Prostate gland (tissue), 2 donors: Measurements from ENCODE around the gene C2CD4C. TPM values are rescaled to one million over a fixed set of nuclear protein-coding genes. Genes with fewer than 3 reads are reported as not detected.
"Not testable (repeated sequence)": the region's sequence is repeated elsewhere in the genome, so short reads cannot be mapped to it uniquely, and the experiment has no call there.

ENCODE experiments used
- DNase-seq: peaks from one replicate; pipeline ENCODE4 v3.0.0-alpha.2; 2019; ENCODE audit warnings: low spot score
- H3K27ac ChIP-seq, 2 donors: fragments of 200-600 bp; sonication (generic); 2 replicates each; pipeline ENCODE4 v1.5.1; 2017 to 2019
- H3K27me3 ChIP-seq: fragments of 200-600 bp; sonication (generic); replicated peaks from 2 replicates; pipeline ENCODE4 v1.5.1; 2019; ENCODE audit not compliant: insufficient read depth
- H3K36me3 ChIP-seq, 2 donors: fragments of 200-600 bp; sonication (generic); 1 replicate in 1 of 2; 2 replicates in 1 of 2; pipeline versions ENCODE4 v1.5.1 to v1.8.1; 2017 to 2019
- H3K4me1 ChIP-seq: fragments of 200-600 bp; sonication (generic); replicated peaks from 2 replicates; pipeline ENCODE4 v1.5.1; 2019
- H3K4me3 ChIP-seq, 2 donors: fragments of 200-600 bp; sonication (generic); 2 replicates each; pipeline ENCODE4 v1.5.1; 2017 to 2019
- H3K9me3 ChIP-seq: fragments of 200-600 bp; sonication (generic); 2 replicates; pipeline ENCODE4 v1.5.1; 2017
- POLR2A ChIP-seq: fragments of 450-650 bp; IDR thresholded peaks from one replicate; pipeline ENCODE4 v1.6.1; 2016; ENCODE audit warnings: antibody characterized with exemption, mild to moderate bottlenecking
- POLR2AphosphoS5 ChIP-seq: sonication (generic); formaldehyde crosslinking; IDR thresholded peaks from one replicate; pipeline ENCODE4 v1.6.1; 2017; ENCODE audit warnings: antibody characterized with exemption
- WGBS: methylation state at CpG from one replicate; pipeline ENCODE4 v1.1.5; 2018; 5-methylcytosine and 5-hydroxymethylcytosine counted together
- intact Hi-C: fragments of 100-400 bp; cut with DNase I; formaldehyde crosslinking; loops from one replicate; pipeline ENCODE4 v1.14.2; 2022
- total RNA-seq, 2 donors: library from RNA; depleted of rRNA; stranded (reverse); fragments of >200 nt; gene quantifications; one replicate each; pipeline ENCODE4 v1.1.0, GENCODE V29; 2016
- TF ChIP-seq, protein P1 (sequence below), 4 experiments: fragments of 200-600 bp in 2 of 4; fragments of 450-650 bp in 2 of 4; sonication (generic) in 2 of 4; IDR thresholded peaks; 1 replicate in 3 of 4; 2 replicates in 1 of 4; pipeline ENCODE4 v1.5.1; 2016 to 2019; ENCODE audit warnings: antibody characterized with exemption in 4 of 4, mild to moderate bottlenecking in 2 of 4, moderate library complexity in 2 of 4

C2CD4C gene
- total RNA-seq, 2 donors from 2014 or later = 0.59 to 3.1 TPM

DNA sequence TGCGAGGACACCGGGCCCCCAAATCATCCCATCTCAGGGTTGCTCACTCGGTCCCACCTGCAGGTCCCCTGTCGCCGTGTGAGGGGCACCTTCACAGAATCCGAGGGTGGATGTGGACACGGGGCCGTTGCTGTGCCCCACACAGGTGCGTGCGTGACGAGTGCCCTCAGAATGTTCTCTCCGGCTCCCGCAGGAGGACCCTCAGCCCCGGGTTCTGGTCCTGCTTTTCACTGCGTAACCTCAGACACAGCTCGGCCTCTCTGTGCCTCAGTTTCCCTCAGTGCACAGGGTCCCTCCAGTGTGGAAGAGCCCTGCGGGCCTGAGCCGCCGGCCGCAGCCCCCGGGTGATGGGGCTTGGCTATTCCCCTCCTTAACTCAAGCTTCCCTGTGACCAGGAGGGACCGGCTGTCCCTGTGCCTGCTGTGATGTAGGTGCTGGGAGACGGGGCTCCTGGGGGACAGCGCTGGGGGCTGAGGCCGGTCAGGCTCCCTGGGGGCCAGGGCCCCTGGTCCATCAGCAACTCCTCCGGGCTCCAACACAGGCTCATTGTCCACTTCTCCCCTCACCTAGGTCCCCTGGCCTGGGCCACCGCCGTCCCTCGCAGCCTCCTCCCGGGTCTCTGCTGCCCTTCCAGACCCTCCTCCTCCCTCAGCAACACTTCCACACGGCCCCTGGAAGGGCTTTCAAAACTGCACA, 47.1 kb upstream of the C2CD4C start:
- no peak for DNase-seq
- Histone ChIP-seq H3K36me3 (no peaks in the 10 kb centered on the region), H3K27me3 (no peaks in the 10 kb centered on the region), H3K4me3 (no peak overlapping the region), H3K27ac (no peak overlapping the region), H3K9me3 (no peaks in the 10 kb centered on the region), H3K4me1 (no peaks in the 10 kb centered on the region)
- TF ChIP-seq, protein P1, sequence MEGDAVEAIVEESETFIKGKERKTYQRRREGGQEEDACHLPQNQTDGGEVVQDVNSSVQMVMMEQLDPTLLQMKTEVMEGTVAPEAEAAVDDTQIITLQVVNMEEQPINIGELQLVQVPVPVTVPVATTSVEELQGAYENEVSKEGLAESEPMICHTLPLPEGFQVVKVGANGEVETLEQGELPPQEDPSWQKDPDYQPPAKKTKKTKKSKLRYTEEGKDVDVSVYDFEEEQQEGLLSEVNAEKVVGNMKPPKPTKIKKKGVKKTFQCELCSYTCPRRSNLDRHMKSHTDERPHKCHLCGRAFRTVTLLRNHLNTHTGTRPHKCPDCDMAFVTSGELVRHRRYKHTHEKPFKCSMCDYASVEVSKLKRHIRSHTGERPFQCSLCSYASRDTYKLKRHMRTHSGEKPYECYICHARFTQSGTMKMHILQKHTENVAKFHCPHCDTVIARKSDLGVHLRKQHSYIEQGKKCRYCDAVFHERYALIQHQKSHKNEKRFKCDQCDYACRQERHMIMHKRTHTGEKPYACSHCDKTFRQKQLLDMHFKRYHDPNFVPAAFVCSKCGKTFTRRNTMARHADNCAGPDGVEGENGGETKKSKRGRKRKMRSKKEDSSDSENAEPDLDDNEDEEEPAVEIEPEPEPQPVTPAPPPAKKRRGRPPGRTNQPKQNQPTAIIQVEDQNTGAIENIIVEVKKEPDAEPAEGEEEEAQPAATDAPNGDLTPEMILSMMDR (IDR thresholded peaks at IDR 0.05) = no peak
- no peak for TF ChIP-seq POLR2AphosphoS5
- TF ChIP-seq POLR2A = no peak
- 87% methylated on average over 21 of the region's 31 CpGs for WGBS
- intact Hi-C loops = no loop called here

DNA sequence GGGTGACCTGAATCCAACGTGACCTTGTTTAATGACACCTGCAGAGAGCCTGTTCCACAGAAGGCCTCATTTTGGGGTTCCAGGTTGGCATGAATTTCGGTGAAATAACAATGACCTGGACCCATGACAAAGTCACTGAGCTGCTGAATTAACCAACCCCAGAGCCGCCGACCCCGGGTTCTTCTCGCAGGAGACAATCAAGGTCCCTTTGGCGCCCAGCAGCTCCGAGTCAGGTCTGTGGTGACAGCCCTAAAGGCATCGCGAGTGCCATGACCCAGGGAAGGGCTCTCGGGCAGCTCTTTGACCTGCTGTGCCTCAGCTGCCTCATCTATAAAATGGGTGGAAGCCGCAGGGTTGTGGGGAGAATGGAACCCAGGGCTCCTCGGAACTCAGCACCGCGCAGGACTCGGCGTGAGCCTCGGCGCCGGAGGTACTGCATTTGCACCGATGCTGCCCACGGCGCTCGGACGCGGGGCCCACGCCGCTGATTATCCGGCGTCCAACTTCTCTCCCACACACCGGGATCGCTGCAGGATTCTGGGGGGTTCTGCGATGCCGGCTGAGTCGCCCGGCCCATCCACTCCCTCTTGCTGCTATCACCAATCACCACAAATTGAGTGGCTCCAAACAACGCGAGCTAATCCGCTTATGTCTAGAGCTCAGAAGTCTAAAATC, 46.2 kb upstream of the C2CD4C start:
- Histone ChIP-seq H3K36me3 (no peaks in the 10 kb centered on the region), H3K4me3 (no peak overlapping the region), H3K27me3 (no peaks in the 10 kb centered on the region), H3K9me3 (no peaks in the 10 kb centered on the region), H3K27ac (no peak overlapping the region), H3K4me1 (no peaks in the 10 kb centered on the region)
- DNase-seq = no peak
- WGBS = 95% methylated on average over 39 of the region's 39 CpGs
- intact Hi-C loops = no loop called here
- TF ChIP-seq POLR2A = no peak
- TF ChIP-seq, protein P1 (IDR thresholded peaks at IDR 0.05) = no peak
- no peak for TF ChIP-seq POLR2AphosphoS5

- no peak for DNase-seq
- Histone ChIP-seq H3K4me3 (no peak overlapping the region), H3K4me1 (no peaks in the 10 kb centered on the region), H3K9me3 (no peaks in the 10 kb centered on the region), H3K36me3 (no peaks in the 10 kb centered on the region), H3K27me3 (no peaks in the 10 kb centered on the region), H3K27ac (no peak overlapping the region)
- WGBS = 94% methylated on average over 22 of the region's 22 CpGs
- intact Hi-C loops = no loop called here
- TF ChIP-seq POLR2AphosphoS5 = no peak
- no peak for TF ChIP-seq POLR2A
- TF ChIP-seq, protein P1 (IDR thresholded peaks at IDR 0.05) = no peak
Measured at GRCh38 chr19:453606-454005, 44.7 kb upstream of the C2CD4C start.

GRCh38 chr19:452829-453228, 43.9 kb upstream of the C2CD4C start:
- Histone ChIP-seq H3K4me3 (no peak overlapping the region), H3K9me3 (no peaks in the 10 kb centered on the region), H3K4me1 (no peaks in the 10 kb centered on the region), H3K36me3 (no peaks in the 10 kb centered on the region), H3K27ac (no peak overlapping the region), H3K27me3 (no peaks in the 10 kb centered on the region)
- no peak for DNase-seq
- TF ChIP-seq POLR2A (no peak), POLR2AphosphoS5 (no peak)
- TF ChIP-seq, protein P1 (IDR thresholded peaks at IDR 0.05) = no peak
- 93% methylated on average over 16 of the region's 16 CpGs for WGBS
- intact Hi-C loops = no loop called here

DNA sequence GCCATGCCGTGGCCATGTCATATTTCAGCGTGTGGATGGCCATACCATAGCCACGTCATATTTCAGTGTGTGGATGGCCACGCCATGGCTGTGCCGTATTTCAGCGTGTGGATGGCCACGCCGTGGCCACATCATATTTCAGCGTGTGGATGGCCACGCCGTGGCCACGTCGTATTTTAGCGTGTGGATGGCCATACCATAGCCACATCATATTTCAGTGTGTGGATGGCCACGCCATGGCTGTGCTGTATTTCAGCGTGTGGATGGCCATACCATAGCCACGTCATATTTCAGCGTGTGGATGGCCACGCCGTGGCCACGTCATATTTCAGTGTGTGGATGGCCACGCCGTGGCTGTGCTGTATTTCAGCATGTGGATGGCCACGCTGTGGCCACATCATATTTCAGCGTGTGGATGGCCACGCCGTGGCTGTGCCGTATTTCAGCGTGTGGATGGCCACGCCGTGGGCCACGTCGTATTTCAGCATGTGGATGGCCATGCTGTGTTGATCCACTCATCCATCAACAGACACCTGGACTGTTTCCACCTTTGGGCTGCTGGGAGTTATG, 42.0 kb upstream of the C2CD4C start:
- H3K36me3 ChIP-seq, H3K4me1 ChIP-seq, DNase-seq, H3K27ac ChIP-seq, H3K27me3 ChIP-seq, H3K9me3 ChIP-seq, H3K4me3 ChIP-seq, intact Hi-C loops: not testable (repeated sequence)
- WGBS = 92% methylated on average over 33 of the region's 33 CpGs
